B cell (primary cell): ENCODE results near the gene CCT4.

ENCODE experiments used
- CTCF ChIP-seq: fragments of 200-600 bp; IDR thresholded peaks from one replicate; pipeline ENCODE4 v1.8.0; 2022; ENCODE audit warnings: antibody characterized with exemption, mild to moderate bottlenecking
- EZH2 ChIP-seq: IDR thresholded peaks from 2 replicates; pipeline ENCODE4 v1.6.1; 2012; ENCODE audit warnings: borderline replicate concordance, low read depth, mild to moderate bottlenecking, moderate library complexity, low read length; ENCODE audit not compliant: insufficient read depth, poor library complexity, severe bottlenecking

GRCh38 chr2:61885896-61886603 is 2.4 kb downstream of the CCT4 start:
- TF ChIP-seq CTCF, result no peak
- no peak for TF ChIP-seq EZH2
